HFF-Myc (cell line): ENCODE results near the gene AGAP1.

Experiments used
- DNase-seq: peaks from one replicate; pipeline ENCODE4 v3.0.0-alpha.2; 2011; ENCODE audit warnings: low read depth; ENCODE audit errors: extremely low read depth
- H3K4me3 ChIP-seq: replicated peaks from 2 replicates; pipeline ENCODE4 v1.5.1; 2011; ENCODE audit warnings: low read depth, mild to moderate bottlenecking, control low read depth, low read length
- TF ChIP-seq, protein P1 (sequence below): IDR thresholded peaks from 2 replicates; pipeline ENCODE4 v1.5.1; 2012; ENCODE audit warnings: mild to moderate bottlenecking, low read depth, low read length, control low read depth; ENCODE audit errors: missing control alignments

AGAP1 gene

GRCh38 chr2:235917506-235917905 is 423.7 kb downstream of the AGAP1 start:
- TF ChIP-seq, protein P1, sequence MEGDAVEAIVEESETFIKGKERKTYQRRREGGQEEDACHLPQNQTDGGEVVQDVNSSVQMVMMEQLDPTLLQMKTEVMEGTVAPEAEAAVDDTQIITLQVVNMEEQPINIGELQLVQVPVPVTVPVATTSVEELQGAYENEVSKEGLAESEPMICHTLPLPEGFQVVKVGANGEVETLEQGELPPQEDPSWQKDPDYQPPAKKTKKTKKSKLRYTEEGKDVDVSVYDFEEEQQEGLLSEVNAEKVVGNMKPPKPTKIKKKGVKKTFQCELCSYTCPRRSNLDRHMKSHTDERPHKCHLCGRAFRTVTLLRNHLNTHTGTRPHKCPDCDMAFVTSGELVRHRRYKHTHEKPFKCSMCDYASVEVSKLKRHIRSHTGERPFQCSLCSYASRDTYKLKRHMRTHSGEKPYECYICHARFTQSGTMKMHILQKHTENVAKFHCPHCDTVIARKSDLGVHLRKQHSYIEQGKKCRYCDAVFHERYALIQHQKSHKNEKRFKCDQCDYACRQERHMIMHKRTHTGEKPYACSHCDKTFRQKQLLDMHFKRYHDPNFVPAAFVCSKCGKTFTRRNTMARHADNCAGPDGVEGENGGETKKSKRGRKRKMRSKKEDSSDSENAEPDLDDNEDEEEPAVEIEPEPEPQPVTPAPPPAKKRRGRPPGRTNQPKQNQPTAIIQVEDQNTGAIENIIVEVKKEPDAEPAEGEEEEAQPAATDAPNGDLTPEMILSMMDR, result no peak
- DNase-seq, result no peak
- no peak overlapping the region for H3K4me3 ChIP-seq

- TF ChIP-seq, protein P1, result no peak
- H3K4me3 ChIP-seq, result no peak overlapping the region
- DNase-seq, result no peak
These were observed 425.0 kb downstream of the AGAP1 start for GRCh38 chr2:235918876-235919275.

- no peak overlapping the region for H3K4me3 ChIP-seq
- no peak for DNase-seq
- TF ChIP-seq, protein P1, result no peak
These were observed 426.5 kb downstream of the AGAP1 start for GRCh38 chr2:235920216-235920865.

- TF ChIP-seq, protein P1, result no peak
- no peak for DNase-seq
These were observed 427.8 kb downstream of the AGAP1 start for GRCh38 chr2:235921508-235922191.

GRCh38 chr2:235922839-235923238 is 429.0 kb downstream of the AGAP1 start:
- TF ChIP-seq, protein P1, result no peak
- H3K4me3 ChIP-seq, result no peak overlapping the region
- DNase-seq, result no peak

More at GRCh38 chr2:235921508-235922191, 427.8 kb downstream of the AGAP1 start:
- H3K4me3 ChIP-seq, result no peak overlapping the region

DNA sequence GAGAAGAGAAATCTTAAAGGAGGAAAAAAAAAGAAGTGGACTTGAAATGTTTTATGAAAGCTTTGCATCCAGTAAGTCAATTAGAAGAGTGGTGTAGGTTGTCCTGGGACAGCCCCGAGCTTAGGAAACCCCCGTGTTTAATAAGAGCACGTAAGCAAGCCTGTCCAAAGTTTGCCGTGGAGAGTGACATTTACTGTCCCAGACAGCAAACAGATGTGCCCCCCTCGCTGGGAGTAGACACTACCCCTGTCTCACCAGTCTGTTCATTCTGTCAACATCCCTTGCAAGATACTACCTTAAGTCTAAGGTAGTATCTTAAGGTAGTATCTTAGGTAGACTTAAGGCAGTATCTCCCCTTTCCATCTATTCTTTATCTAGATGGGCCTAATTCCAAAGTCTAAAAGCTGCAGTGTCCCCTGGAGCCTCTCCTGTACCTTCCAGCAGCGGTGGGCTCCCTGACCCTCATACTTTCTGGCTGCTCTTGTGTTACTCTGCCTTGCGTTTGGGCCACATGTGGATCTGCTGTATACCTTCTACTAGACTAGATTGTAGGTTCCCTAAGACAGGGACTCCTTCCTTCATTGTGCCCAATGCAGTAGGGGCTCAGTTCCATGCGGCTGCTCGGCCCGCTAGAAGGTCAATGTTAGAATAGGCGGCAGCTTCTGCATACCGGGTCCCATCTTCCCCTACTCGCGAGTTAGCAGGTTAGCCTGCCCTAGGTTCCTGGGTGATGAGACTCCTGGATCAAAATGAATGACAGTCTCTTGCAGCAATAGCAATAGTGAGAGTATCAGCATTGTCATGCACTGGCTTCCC is 430.2 kb downstream of the AGAP1 start:
- H3K4me3 ChIP-seq, result no peak overlapping the region
- TF ChIP-seq, protein P1, result no peak
- no peak for DNase-seq
